Activated naive CD4-positive, alpha-beta T cell treated with anti-CD3 and anti-CD28 coated beads, Interleukin-2, amount 10 ng/mL, durations not matched to agents 7 days and 5 days (primary cell): ENCODE results near the gene CTAGE4.
"Not testable (repeated sequence)": the region's sequence is repeated elsewhere in the genome, so short reads cannot be mapped to it uniquely, and the experiment has no call there.

Source experiments
- CTCF ChIA-PET: fragments of 350-600 bp; sonication (Branson Sonifier 250); formaldehyde crosslinking; loops from one replicate; lab custom pipeline; 2021; ENCODE audit warnings: antibody characterized with exemption; lab: Charles Lee
- DNase-seq: peaks from one replicate; pipeline ENCODE4 v3.0.0-alpha.2; 2020
- H3K27ac Mint-ChIP-seq: one replicate; pipeline ENCODE4 v1.8.0; 2021; ENCODE audit warnings: mild to moderate bottlenecking, moderate library complexity, mixed read lengths
- H3K27me3 Mint-ChIP-seq: one replicate; pipeline ENCODE4 v1.8.0; 2021; ENCODE audit warnings: mild to moderate bottlenecking, mixed read lengths
- H3K36me3 Mint-ChIP-seq: one replicate; pipeline ENCODE4 v1.8.0; 2021; ENCODE audit warnings: mixed read lengths
- H3K4me1 Mint-ChIP-seq: one replicate; pipeline ENCODE4 v1.8.0; 2021; ENCODE audit warnings: mixed read lengths
- H3K4me3 Mint-ChIP-seq: one replicate; pipeline ENCODE4 v1.8.0; 2021; ENCODE audit warnings: mild to moderate bottlenecking, moderate library complexity, mixed read lengths
- H3K9me3 Mint-ChIP-seq: one replicate; pipeline ENCODE4 v1.8.0; 2021; ENCODE audit warnings: mixed read lengths

Gene CTAGE4

DNA sequence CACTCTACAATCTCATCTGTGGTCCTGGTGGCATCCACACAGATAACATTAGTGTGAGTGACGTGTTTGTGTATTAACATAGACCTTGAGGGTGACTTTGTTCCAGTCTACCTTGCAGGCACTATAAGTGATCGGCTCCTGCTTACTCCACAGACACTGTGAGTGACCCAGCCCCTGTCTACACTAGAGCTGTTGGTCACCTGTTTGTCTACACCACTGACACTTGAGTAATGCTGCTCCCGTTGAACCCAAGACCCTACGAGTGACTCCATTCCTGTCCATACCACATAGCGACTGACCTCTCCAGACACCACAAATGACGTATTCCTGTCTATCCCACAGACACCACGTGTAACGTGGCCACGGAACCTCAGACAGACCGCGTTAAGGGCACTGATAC is 10.5 kb downstream of the CTAGE4 start:
- H3K27me3 Mint-ChIP-seq, DNase-seq, H3K9me3 Mint-ChIP-seq, CTCF ChIA-PET, H3K4me3 Mint-ChIP-seq, H3K27ac Mint-ChIP-seq, H3K36me3 Mint-ChIP-seq: not testable (repeated sequence)
- peaks cover 14% of the 10 kb centered on the region for H3K4me1 Mint-ChIP-seq

GRCh38 chr7:144194453-144194852 is 11.2 kb downstream of the CTAGE4 start:
- peaks cover 14% of the 10 kb centered on the region for H3K4me1 Mint-ChIP-seq
- H3K27me3 Mint-ChIP-seq, H3K36me3 Mint-ChIP-seq, CTCF ChIA-PET, H3K4me3 Mint-ChIP-seq, DNase-seq, H3K9me3 Mint-ChIP-seq, H3K27ac Mint-ChIP-seq: not testable (repeated sequence)

GRCh38 chr7:144195212-144195872 is 12.1 kb downstream of the CTAGE4 start, which contains the start of gene ARHGEF35:
Gene ARHGEF35 (minus strand): TSS chr7:144195833. CDS start chr7:144188383, 7,450 bp downstream.
- Mint-ChIP-seq H3K27ac (peak within 1 kb of the TSS; percentile 86), H3K4me3 (peak within 1 kb of the TSS; percentile 74), H3K4me1 (peaks cover 16% of the 10 kb centered on the region)
- H3K27me3 Mint-ChIP-seq, CTCF ChIA-PET, H3K36me3 Mint-ChIP-seq, H3K9me3 Mint-ChIP-seq: not testable (repeated sequence)
- DNase-seq: peak; percentile 48

- H3K9me3 Mint-ChIP-seq, H3K27me3 Mint-ChIP-seq, H3K4me3 Mint-ChIP-seq, DNase-seq, H3K27ac Mint-ChIP-seq, H3K36me3 Mint-ChIP-seq, CTCF ChIA-PET: not testable (repeated sequence)
- H3K4me1 Mint-ChIP-seq: peaks cover 16% of the 10 kb centered on the region
These were observed 15.7 kb downstream of the CTAGE4 start for GRCh38 chr7:144198934-144199333.

- H3K27ac Mint-ChIP-seq, H3K36me3 Mint-ChIP-seq, DNase-seq, CTCF ChIA-PET, H3K4me3 Mint-ChIP-seq, H3K9me3 Mint-ChIP-seq, H3K27me3 Mint-ChIP-seq: not testable (repeated sequence)
- peaks cover 14% of the 10 kb centered on the region for H3K4me1 Mint-ChIP-seq
These were observed 18.7 kb downstream of the CTAGE4 start for GRCh38 chr7:144201978-144202377.

- H3K36me3 Mint-ChIP-seq, H3K27ac Mint-ChIP-seq, H3K9me3 Mint-ChIP-seq, CTCF ChIA-PET, H3K4me3 Mint-ChIP-seq, H3K27me3 Mint-ChIP-seq, DNase-seq, H3K4me1 Mint-ChIP-seq: not testable (repeated sequence)
These were observed 19.8 kb downstream of the CTAGE4 start for GRCh38 chr7:144203086-144203485.

DNA sequence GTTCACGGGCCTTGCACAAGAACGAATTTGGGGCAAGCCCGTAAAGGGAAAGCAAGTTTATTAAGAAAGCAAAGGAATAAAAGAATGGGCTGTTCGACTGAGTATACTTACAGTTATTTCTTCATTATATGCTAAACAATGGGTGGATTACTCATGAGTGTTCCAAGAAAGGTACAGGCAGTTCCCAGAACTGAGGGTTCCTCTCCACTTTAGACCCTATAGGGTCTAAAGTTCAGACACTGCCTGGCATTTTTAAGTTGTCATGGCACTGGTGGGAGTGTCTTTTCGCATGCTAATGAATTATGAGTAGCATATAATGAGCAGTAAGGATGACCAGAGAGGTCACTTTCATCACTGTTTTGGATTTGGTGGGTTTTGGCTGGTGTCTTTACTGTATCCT is 22.0 kb downstream of the CTAGE4 start:
- H3K36me3 Mint-ChIP-seq, CTCF ChIA-PET, H3K4me1 Mint-ChIP-seq, DNase-seq, H3K27me3 Mint-ChIP-seq, H3K27ac Mint-ChIP-seq, H3K9me3 Mint-ChIP-seq, H3K4me3 Mint-ChIP-seq: not testable (repeated sequence)

DNA sequence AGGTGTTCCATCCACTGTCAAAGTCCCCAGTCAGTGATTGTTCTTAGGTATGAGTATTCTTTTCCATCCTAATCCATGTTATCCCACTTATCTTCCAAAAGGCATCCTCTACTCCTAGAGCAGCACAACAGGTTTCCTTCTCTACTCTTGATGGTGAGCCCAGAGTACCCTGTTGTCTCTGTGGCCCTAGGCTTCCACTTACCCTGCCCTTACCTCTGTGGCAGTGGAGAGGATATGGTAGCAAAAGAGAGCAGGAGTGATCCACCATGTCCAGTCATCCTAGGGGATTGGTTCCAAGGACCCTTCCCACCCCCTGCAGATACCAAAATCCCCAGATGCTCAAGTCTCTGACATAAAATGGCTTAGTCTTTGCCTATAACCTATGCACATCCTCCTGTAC is 33.9 kb downstream of the CTAGE4 start:
- DNase-seq, H3K36me3 Mint-ChIP-seq, H3K9me3 Mint-ChIP-seq, H3K4me1 Mint-ChIP-seq, H3K27me3 Mint-ChIP-seq, CTCF ChIA-PET, H3K4me3 Mint-ChIP-seq, H3K27ac Mint-ChIP-seq: not testable (repeated sequence)

DNA sequence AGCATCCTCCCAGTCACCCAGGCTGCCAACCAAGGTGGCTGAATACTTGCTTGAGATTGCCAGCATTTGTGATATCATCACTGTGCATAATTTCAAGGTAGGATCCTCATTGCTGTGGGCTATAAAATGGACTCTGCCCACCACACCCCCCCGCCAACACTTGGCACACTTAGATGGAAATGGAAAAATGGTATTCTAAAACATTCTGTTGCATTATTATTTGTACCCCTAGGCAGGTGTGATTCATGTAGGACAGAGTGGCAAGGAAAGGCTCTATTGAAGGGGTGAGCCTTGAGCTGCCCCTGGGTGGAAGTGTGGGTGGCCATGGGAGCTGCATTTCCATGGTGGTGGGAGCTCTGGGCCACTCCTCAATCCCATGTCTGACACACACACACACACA is 35.3 kb downstream of the CTAGE4 start:
- DNase-seq, H3K27me3 Mint-ChIP-seq: not testable (repeated sequence)

DNA sequence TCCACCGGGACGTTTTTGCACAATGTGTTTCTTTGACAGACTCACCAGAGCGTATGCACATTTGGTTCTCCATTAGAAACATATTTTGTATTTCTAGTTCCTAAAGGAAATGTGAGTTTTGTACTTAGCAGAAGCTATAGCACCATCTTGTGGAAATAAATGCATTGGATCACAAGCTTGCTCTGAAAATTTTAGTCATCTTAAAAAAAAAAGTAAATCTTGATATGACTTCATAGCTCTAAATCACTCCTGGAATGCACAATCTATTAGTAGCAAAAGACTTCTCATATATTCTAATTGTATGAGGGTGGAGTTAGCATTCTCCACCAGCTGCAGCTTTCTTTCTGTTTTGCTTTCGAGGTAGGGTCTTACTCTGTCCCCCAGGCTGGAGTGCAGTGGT is 35.9 kb downstream of the CTAGE4 start:
- H3K9me3 Mint-ChIP-seq, H3K36me3 Mint-ChIP-seq, H3K4me1 Mint-ChIP-seq, DNase-seq, H3K27me3 Mint-ChIP-seq, CTCF ChIA-PET, H3K4me3 Mint-ChIP-seq, H3K27ac Mint-ChIP-seq: not testable (repeated sequence)

More for the DNA sequence above, 35.3 kb downstream of the CTAGE4 start:
- H3K36me3 Mint-ChIP-seq, H3K27ac Mint-ChIP-seq, H3K4me3 Mint-ChIP-seq, CTCF ChIA-PET, H3K9me3 Mint-ChIP-seq, H3K4me1 Mint-ChIP-seq: not testable (repeated sequence)

DNA sequence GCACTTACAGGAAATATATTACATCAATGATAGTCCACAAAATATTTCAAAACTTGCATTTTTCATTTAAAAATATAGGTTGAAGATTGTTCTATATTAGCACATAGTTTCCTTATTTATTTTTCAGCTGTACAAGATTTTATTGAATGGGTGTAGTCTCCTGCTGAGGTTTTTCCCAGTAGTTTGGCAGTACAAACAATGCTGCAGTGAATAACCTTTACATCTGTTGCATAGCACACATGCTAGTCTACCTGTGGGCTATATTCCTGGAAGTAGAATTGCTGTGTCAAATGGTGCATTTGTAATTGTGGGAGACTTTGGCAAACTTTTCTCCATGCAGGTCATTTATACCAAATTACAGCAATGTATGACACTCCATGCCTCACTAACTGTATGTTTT is 37.3 kb downstream of the CTAGE4 start:
- H3K4me3 Mint-ChIP-seq, DNase-seq, H3K36me3 Mint-ChIP-seq, H3K9me3 Mint-ChIP-seq, H3K27ac Mint-ChIP-seq, CTCF ChIA-PET, H3K4me1 Mint-ChIP-seq, H3K27me3 Mint-ChIP-seq: not testable (repeated sequence)

DNA sequence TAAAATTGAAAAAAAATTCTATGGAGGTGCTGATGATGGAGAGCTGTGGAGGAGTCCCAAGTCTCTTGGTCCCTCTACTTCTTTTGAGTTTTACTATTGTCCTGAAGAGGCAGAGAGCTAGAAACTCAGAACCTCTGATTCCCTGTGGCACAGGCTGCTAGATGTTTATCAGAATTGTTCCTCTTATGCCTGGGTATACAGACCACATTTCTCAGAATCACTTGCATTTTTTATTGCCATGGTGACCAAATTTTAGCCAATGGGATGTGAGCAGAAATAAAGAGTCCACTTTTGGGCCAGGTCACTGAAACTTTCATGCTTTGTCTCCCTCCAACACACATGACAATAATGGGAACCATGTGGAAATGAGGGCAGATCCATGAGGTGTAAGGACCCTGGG is 40.4 kb downstream of the CTAGE4 start:
- CTCF ChIA-PET, H3K4me3 Mint-ChIP-seq, DNase-seq, H3K4me1 Mint-ChIP-seq, H3K27me3 Mint-ChIP-seq, H3K27ac Mint-ChIP-seq, H3K9me3 Mint-ChIP-seq, H3K36me3 Mint-ChIP-seq: not testable (repeated sequence)

DNA sequence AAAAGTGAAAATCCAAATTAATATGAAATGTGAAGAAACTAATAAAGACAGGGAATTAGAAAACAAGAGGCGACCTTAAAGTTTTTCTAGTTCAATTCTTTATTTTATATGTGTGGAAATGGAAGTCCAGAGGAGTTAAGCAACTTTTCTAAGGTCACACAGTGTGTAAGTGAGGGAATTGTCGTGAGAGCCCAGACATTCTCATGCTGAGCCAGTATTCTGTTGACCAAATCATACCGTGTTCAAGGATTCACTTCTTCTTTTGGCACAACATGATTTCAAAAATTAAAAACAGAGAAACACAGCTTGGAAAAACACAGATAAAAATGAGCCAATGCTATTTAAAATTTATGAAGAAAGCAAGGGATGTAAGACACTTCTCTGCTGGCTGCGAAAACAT is 43.6 kb downstream of the CTAGE4 start:
- H3K4me1 Mint-ChIP-seq, CTCF ChIA-PET, H3K9me3 Mint-ChIP-seq, H3K27ac Mint-ChIP-seq, H3K36me3 Mint-ChIP-seq, H3K4me3 Mint-ChIP-seq, DNase-seq, H3K27me3 Mint-ChIP-seq: not testable (repeated sequence)

- H3K27ac Mint-ChIP-seq, DNase-seq, H3K9me3 Mint-ChIP-seq, H3K4me1 Mint-ChIP-seq, H3K27me3 Mint-ChIP-seq, CTCF ChIA-PET, H3K36me3 Mint-ChIP-seq, H3K4me3 Mint-ChIP-seq: not testable (repeated sequence)
These were observed 45.5 kb downstream of the CTAGE4 start for GRCh38 chr7:144228810-144229209.

DNA sequence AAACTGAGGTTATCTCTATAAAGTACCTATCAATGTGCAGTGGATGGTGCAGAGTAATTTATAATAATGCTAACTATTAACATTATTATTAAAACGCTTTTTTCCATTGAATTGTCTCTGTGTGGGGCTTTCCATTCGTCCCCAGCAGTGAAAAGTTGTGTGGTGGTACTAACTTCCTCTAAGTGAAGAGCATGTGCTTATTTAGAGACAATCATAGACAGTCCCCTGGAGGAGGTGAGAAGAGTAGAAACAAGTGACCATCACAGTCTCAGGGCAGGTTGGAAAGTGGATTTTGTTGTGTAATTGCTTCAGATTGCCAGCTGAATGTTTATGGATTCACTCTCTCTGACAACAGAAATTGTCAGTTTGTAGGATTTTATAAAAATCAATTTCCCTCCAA is 47.8 kb downstream of the CTAGE4 start:
- CTCF ChIA-PET, DNase-seq, H3K4me1 Mint-ChIP-seq, H3K36me3 Mint-ChIP-seq, H3K27me3 Mint-ChIP-seq, H3K9me3 Mint-ChIP-seq, H3K27ac Mint-ChIP-seq, H3K4me3 Mint-ChIP-seq: not testable (repeated sequence)

GRCh38 chr7:144233039-144233438 is 49.8 kb downstream of the CTAGE4 start:
- H3K4me1 Mint-ChIP-seq, H3K27ac Mint-ChIP-seq, CTCF ChIA-PET, DNase-seq, H3K4me3 Mint-ChIP-seq, H3K27me3 Mint-ChIP-seq, H3K9me3 Mint-ChIP-seq, H3K36me3 Mint-ChIP-seq: not testable (repeated sequence)
